Medulla oblongata (tissue), 1 donor: ENCODE results near the gene DUS2.
"Not testable (repeated sequence)": the region's sequence is repeated elsewhere in the genome, so short reads cannot be mapped to it uniquely, and the experiment has no call there.

Experiments
- DNase-seq: peaks from one replicate; pipeline ENCODE4 v3.0.0-alpha.2; 2015; ENCODE audit errors: extremely low spot score

The DUS2 gene

DNA sequence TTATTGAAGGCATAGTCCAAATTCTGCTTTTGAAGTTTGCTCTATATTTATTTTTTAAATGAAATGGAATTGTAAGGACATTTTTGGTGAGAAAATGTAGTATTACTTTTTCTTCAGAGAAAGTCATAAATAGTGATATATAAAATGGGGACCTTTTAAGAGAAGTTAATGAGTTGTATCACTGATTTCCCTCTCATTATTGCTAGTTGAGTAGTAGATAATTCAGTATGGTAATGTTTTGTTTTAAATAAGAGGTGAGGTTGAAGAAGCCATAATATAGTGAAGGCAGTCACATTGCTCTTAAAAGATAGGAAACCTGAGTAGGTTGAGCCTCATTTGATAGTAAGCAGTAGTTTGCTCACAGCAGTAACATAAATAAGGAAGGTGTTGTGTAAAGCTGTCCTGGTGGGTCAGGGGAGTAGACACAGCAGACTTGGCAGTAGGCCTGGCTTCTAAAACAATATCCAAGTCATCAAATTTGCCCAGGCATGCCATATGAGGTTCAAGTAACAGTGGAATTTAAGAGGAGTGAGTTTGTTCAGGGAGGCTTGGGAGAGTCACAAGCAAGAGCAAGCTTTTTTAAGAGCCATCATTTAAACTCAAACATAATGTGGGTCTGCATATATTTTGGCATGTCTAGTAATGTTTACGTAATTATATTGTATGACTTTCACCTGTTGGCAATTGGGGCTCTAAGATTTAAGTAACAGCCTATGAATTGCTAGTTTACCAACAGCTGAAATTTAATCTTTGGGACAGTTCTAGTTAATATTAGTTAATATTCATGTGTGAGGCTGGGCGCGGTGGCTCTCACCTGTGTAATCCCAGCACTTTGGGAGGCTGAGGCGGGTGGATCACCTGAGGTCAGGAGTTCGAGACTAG lies 68.5 kb downstream of the DUS2 start:
- DNase-seq = no peak

DNA sequence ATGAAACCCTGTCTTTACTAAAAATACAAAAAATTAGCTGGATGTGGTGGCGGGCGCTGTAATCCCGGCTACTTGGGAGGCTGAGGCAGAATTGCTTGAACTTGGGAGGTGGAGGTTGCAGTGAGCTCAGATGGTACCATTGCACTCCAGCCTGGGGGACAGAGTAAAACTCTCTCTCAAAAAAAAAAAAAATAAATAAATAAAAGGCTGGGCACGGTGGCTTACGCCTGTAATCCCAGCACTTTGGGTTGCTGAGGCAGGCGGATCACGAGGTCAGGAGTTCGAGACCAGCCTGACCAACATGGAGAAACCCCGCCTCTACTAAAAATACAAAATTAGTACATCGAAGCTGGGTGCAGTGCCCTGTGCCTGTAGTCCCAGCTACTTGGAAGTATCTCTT lies 69.2 kb downstream of the DUS2 start:
- DNase-seq = not testable (repeated sequence)

DNA sequence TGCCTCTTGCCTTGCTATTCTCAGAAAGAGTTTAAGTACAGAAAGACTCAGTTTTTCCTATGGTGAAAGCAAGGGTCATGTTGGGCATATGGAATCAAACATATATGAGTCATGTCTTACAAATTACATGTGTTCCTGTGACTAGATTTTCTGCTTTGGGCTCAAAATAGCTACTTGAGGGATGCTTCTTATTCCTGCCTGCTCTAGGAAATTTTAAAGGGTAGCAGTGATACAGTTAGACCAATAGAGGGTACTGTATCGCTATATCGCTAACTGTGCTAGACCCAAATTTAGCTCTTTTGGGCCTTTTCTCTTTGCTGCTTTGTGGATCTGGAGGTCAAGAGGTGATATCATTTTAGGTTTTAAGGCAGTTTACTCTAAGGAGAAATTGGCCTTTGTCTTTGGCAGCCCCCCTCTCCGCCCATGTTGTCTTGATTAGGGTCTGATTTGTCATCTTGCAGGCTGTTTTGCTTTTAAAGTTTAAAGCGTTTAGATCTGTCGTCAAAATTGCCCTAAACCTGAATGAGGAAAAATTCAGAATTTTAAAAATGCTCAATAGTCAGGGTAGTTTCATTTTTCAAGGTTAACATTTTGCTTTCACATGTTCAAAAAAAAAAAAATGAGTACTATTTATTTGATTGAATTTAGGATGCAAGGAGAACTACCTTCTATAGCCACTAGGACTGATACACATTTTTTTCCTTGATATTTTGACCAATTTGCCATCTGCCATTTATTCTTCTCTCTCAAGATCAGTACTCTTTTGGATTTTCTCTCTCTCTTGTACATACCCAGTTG lies 70.9 kb downstream of the DUS2 start:
- no peak for DNase-seq

DNA sequence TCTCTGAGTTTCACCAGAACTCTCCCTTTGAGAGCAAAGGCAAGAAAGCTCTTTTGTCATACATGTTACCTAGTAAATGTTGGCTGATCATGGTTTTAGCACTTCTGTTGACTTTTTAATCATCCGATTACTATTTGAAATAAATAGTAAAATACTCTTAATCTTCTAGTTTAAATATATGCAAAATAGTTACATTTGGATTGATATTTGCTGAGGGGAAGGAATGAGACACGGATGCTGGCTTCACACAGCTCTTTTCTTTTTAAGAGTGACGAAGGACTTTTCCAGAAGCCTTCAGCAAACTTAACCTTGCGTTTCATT lies 71.5 kb downstream of the DUS2 start:
- DNase-seq = no peak

DNA sequence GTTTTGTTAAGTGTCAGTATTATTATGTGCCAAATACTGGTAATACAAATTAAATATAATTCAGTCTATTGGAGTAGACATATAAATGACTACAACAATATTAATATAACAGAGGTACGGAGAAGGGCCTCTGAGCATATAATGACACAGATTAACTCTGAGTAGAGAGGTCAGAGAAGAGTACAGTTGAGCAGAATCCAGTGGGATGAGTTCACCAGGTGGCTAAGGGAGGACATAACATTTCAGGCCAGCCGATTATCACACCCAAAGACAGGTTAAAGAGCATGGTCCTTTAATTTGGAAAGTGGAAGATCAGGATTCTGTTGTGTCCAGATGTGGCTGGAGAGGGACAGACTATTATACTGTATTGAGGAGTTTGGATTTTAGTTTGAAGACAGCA lies 73.4 kb downstream of the DUS2 start:
- DNase-seq = no peak

DNA sequence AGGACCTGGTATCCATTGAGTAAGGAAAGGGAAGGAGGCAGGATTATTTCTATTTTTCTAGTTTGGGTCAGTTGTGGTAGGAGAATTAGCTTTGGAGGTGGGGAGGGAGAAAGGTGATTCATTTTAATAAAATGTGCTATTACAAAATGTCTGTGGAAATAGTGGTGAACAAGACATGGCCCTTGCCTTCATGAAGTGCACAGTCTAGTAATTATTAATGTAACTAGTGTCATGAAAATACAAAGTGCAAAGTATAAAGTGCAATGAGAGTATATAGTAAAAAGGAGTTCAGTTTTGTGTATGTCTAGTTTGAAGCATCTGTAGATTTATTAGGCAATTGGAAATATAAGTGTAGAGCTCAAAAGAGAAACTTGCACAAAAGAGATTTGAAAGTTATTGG lies 74.0 kb downstream of the DUS2 start:
- DNase-seq = no peak

DNA sequence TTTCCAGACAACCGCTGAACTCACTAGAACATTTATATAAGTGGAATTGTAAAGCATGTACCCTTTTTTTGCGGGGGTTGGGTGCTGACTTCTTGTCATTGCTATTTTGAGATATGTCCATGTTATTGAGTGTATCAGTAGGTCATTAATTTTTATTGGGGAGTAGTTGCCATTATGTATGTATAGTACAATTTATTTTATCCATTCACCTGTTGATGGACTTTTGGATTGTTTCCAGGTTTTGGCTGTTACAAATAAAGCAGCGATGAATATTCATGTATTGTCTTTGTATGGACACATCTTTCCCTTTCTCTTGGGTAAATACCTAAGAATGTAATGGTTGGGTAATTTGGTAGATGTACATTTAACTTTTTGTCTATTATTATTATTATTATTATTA lies 74.8 kb downstream of the DUS2 start:
- DNase-seq = no peak

DNA sequence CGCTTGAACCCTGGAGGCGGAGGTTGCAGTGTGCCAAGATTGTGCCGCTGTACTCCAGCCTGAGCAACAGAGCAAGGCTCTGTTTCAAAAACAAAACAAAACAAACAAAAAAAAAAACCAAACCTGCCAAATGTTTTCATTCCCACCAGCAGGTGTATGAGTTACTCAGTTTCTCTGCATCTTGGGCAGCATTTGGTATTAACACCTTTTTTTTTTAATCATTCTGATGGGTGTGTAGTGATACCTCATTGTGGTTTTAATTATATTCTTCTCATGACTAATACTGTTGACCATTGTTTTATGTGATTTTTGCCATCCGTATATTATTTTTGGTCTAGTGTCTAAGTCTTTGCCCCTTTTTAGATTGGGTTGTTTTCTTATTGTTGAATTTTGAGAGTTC lies 77.4 kb downstream of the DUS2 start:
- DNase-seq = no peak

DNA sequence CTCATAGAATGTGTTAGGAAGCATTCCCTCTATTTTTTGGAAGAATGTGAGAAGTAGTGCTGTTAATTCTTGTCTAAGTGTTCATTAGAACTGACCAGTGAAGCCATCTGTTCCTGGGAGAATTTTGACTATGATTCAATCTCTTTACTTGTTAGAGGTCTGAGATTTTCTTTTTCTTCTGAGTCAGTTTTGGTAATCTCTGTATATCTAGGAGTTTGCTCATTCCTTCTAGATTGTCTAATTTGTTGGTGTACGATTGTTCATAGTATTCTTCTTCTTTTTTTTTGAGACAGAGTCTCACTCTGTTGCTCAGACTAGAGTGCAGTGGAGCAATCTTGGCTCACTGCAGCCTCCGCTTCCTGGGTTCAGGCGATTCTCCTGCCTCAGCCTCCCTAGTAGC lies 82.5 kb downstream of the DUS2 start:
- DNase-seq = no peak

DNA sequence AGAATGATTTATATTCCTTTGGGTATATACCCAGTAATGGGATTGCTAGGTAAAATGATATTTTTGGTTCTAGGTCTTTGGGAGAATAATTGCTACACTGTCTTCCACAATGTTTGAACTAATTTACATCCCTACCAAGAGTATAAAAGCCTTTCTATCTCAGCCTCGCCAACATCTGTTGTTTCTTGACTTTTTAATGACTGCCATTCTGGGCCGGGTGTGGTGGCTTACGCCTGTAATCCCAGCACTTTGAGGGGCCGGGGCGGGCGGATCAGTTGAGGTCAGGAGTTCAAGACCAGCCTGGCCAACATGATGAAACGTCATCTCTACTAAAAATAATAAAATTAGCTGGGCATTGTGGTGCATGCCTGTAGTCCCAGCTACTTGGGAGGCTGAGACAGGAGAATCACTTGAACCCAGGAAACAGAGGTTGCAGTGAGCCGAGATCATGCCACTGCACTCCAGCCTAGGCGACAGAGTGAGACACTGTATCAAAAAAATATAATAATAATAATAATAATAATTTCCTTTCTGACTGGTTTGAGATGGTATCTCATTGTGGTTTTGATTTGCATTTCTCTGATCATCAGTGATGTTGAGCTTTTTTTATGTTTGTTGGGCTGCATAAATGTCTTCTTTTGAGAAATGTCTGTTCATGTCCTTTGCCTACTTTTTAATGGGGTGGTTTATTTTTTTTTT lies 84.3 kb downstream of the DUS2 start:
- not testable (repeated sequence) for DNase-seq

DNA sequence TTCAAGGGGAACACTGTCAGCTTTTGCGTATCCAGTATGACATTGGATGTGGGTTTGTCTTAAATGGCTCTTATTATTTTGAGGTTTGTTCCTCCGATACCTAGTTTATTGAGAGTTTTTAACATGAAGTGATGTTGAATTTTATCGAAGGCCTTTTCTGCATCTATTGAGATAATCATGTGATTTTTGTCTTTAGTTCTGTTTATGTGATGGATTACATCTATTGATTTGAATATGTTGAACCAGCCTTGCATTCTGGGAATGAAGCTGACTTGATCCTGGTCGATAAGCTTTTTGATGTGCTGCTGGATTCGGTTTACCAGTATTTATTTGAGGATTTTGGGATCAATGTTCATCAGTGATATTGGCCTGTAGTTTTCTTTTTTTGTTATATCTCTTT lies 86.1 kb downstream of the DUS2 start:
- not testable (repeated sequence) for DNase-seq

DNA sequence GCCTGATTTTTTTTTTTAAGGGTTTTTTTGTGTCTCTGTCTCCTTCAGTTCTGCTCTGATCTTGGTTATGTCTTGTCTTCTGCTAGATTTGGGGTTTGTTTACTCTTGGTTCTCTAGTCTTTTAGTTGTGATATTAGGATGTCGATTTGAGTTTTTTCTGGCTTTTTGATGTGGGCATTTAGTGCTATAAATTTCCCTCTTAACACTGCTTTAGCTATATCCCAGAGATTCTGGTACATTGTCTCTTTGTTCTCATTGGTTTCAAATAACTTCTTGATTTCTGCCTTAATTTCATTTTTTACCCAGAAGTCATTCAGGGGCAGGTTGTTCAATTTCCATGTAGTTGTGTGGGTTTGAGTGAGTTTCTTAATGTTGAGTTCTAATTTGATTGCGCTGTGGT lies 87.5 kb downstream of the DUS2 start:
- not testable (repeated sequence) for DNase-seq

DNA sequence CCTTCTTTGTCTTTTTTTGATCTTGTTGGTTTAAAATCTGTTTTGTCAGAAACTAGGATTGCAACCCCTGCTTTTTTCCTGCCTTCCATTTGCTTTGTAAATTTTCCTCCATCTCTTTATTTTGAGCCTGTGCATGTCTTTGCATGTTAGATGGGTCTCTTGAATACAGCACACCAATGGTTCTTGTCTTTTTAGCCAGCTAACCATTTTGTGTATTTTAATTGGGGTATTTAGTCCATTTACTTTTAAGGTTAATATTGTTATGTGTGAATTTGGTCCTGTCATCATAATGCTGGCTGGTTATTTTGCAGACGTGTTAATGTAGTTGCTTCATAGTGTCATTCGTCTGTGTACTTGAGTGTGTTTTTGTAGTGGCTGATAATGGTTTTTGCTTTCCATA lies 88.3 kb downstream of the DUS2 start:
- no peak for DNase-seq

DNA sequence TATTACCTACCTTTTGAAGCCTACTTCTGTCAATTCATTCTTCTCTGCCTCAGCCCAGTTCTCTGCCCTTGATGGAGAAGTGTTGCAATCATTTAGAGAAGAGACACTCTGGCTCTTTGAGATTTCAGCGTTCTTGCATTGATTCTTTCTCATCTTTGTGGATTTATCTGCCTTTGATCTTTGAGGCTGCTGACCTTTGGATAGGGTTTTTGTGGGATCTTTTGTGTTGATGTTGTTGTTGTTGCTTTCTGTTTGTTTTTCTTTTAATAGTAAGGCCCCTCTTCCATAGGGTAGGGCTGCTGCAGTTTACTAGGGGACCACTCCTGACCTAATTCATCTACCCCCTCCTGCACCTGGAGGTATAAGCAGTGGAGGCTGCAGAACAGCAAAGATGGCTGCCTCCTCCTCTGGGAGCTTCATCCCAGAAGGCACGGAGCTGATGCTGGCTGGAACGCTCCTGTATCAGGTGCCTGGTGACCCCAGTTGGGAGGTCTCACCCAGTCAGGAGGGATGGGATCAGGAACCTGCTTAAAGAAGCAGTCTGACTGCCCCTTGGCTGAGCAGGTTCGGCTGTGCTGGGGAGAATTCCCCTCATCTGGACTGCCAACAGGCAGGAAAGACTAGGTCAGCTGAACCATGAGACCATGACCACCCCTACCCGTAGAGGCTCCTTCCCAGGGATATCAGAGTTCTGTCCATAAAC lies 90.1 kb downstream of the DUS2 start:
- DNase-seq = no peak

DNA sequence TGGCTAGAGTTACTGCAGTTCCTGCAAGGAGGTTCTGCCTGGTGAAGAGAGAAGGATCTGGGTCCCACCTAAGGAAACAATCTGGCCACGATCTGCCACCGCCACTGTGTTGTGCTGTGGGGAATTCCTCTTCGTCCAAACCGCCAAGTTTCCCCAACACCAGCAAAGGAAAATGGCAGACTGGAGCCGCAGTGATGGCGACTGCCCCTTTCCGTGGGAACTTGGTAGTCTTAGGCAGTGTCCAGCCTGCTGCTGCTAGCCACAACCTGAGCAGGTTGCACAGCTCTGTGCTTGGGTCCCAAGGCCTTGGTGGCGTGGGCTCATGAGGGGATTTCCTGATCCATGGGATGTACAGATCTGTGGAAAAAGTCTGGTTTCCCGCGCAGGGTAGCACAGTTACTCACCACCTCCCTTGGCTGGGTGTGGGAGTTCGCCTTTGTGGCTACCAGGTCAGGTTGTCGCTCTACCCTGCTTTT lies 90.7 kb downstream of the DUS2 start:
- no peak for DNase-seq

DNA sequence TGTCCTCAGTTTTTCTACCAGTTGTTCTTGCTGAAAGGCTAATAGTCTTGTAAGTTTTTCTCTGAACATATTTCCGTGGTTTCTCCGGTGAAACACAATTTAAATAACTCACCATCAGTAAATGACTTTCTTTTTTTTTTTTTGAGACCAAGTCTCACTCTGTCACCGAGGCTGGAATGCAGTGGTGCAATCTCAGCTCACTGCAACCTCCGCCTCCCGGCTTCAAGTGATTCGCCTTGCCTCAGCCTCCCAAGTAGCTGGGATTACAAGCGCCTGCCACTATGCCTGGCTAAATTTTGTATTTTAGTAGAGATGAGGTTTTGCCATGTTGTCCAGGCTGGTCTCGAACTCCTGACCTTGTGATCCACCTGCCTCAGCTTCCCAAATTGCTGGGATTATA lies 91.9 kb downstream of the DUS2 start:
- not testable (repeated sequence) for DNase-seq

DNA sequence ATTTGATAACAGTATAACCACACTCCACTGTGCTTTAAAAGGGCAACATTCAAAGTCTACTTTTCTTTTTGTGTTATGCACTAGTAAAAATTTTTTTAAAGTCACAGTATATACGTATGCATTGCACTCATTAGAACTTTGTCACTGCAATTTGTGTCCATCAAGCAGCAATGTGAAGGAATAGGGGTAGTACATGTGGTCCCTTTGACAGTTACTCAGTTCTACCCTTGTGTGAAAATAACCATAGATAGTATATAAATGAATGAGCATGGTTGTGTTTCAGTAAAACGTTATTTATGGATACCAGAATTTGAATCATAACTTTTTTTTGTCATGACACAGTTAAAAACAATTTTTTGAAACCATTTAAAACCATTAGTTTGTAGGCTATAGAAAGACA lies 92.8 kb downstream of the DUS2 start:
- no peak for DNase-seq

DNA sequence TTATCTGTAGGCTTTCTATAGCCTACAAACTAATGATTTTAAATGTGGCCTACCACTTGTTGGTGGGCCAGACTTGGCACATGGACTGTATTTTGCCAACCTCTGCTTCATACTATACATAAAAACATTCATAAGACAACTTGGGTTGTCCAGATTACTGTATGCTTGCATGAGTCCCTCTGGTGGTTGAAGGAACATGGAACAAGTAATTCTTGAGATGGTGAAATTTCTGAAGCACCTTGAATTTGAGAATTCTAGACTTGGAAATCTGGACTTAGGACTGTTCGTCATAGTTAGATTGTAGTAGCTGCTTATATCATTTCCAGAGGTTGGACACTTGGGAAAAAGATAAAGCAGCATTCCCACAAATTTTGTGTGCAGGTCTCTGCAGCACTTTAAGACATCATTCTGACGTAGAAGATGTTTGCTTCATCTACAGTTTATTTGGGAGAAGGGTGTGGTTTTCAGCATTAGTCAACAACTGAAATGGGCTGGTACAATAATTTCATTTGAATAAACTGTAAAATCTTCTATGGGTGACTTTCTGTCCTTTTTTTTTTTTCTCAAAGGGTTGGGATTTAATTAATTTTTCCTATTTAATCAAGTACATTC lies 93.3 kb downstream of the DUS2 start:
- DNase-seq = no peak

DNA sequence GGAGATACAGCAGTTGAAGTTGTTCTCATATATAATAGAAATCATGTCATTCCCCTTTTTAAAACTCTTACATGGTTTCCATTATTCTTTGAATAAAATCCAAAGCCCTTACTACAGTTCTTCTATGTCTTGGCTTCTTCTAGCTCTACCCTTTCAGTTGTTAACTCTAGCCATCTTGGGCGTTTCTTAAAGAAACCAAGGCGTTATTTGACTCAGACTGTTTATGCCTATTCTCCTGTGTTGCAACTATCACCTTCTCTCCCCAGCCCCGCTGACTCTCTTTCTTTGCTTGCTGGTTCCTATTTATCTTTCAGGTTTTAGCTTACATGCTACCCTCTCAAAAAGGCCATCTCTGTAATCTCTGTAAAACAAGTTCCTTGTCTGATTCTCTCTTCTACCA lies 94.8 kb downstream of the DUS2 start:
- DNase-seq = no peak

DNA sequence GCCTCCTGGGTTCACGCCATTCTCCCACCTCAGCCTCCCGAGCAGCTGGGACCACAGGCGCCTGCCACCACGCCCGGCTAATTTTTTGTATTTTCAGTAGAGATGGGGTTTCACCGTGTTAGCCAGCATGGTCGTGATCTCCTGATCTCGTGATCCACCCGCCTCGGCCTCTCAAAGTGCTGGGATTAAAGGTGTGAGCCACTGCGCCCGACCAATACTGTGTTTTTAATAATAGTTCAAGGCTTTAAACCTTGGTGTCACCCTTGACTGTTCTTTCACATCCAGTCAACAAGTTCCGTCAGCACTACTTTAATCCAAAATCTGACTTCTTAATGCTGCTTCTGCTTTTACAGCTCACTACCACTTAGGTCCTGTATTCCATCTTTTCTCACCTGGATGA lies 95.9 kb downstream of the DUS2 start:
- DNase-seq = not testable (repeated sequence)

DNA sequence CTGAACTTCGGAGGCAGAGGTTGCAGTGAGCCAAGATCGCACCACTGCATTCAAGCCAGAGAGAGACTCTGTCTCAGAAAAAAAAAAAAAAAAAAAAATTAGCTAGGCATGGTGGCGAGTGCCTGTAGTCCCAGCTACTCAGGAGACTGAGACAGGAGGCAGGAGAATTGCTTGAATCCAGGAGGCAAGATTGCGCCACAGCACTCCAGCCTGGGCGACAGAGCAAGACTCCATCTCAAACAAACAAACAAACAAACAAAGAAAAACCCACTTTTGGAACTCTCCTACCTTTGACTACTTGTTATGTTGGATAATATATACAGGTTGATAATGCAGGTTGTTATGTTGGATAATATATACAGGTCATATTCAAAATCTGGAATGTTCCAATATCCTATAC lies 97.4 kb downstream of the DUS2 start:
- not testable (repeated sequence) for DNase-seq
